Transverse colon (tissue), 4 donors: ENCODE measurements around the gene VKORC1. TPM values are rescaled to one million over a fixed set of nuclear protein-coding genes. Genes with fewer than 3 reads are reported as not detected.

Experiments used
- DNase-seq: peaks from one replicate; pipeline ENCODE4 v3.0.0-alpha.2; 2019
- H3K27ac ChIP-seq, 4 donors: fragments of 200-600 bp; sonication (generic); 2 replicates each; pipeline ENCODE4 v1.5.1; 2016 to 2018; ENCODE audit warnings: inconsistent platforms in 4 of 4
- H3K27me3 ChIP-seq: fragments of 200-600 bp; sonication (generic); 2 replicates; pipeline ENCODE4 v1.5.1; 2017; ENCODE audit warnings: inconsistent platforms
- H3K36me3 ChIP-seq, 4 donors: fragments of 200-600 bp; sonication (generic); 2 replicates each; pipeline ENCODE4 v1.5.1; 2017 to 2019; ENCODE audit warnings: inconsistent platforms in 4 of 4
- H3K4me1 ChIP-seq, 4 donors: fragments of 200-600 bp; sonication (generic); 2 replicates each; pipeline ENCODE4 v1.5.1; 2017 to 2020; ENCODE audit warnings: inconsistent platforms in 4 of 4
- H3K4me3 ChIP-seq, 4 donors: fragments of 200-600 bp; sonication (generic); 1 replicate in 1 of 4; 2 replicates in 3 of 4; pipeline versions ENCODE4 v1.5.1 to v1.6.1; 2017 to 2019; ENCODE audit warnings: inconsistent platforms in 4 of 4
- H3K9me3 ChIP-seq, 2 donors: fragments of 200-600 bp; sonication (generic); 2 replicates each; pipeline ENCODE4 v1.5.1; 2017 to 2019; ENCODE audit warnings: inconsistent platforms in 2 of 2
- CTCF ChIP-seq, 5 experiments: fragments of 200-600 bp in 3 of 5; fragments of 450-650 bp in 2 of 5; sonication (generic) in 3 of 5; IDR thresholded peaks; 1 replicate in 2 of 5; 2 replicates in 3 of 5; pipeline ENCODE4 v1.5.1; 2016 to 2017; ENCODE audit warnings: antibody characterized with exemption in 5 of 5, inconsistent platforms in 3 of 5, mild to moderate bottlenecking in 2 of 5, moderate library complexity in 1 of 5
- EP300 ChIP-seq: sonication (generic); formaldehyde crosslinking; IDR thresholded peaks from one replicate; pipeline ENCODE4 v1.6.1; 2017; ENCODE audit warnings: antibody characterized with exemption, low read depth
- POLR2A ChIP-seq: fragments of 450-650 bp; IDR thresholded peaks from one replicate; pipeline ENCODE4 v1.6.1; 2016; ENCODE audit warnings: antibody characterized with exemption, mild to moderate bottlenecking, moderate library complexity
- POLR2AphosphoS5 ChIP-seq, 3 donors: sonication (generic); formaldehyde crosslinking; IDR thresholded peaks; one replicate each; pipeline ENCODE4 v1.6.1; 2016; ENCODE audit warnings: antibody characterized with exemption in 3 of 3
- WGBS, 2 donors: methylation state at CpG; one replicate each; pipeline ENCODE4 v1.1.5; 2018; ENCODE audit warnings: low coverage in 1 of 2; 5-methylcytosine and 5-hydroxymethylcytosine counted together
- in situ Hi-C, 4 donors: fragments of 200-750 bp; cut with MboI; loops; one replicate each; pipeline versions ENCODE4 v1.15.0 to v1.15.1; 2017; ENCODE audit warnings: low sequenced_read_pairs in 3 of 4, low pct_ligation_motif_present in 1 of 4, low pct_unique_long_range_greater_than_20kb in 1 of 4
- intact Hi-C: fragments of 100-400 bp; cut with DNase I; formaldehyde crosslinking; loops from one replicate; pipeline ENCODE4 v1.15.1; 2023; ENCODE audit warnings: low total_unique reads
- total RNA-seq, 4 donors: library from RNA; depleted of rRNA; stranded (reverse); fragments of >200 nt; gene quantifications; one replicate each; pipeline ENCODE4 v1.1.0, GENCODE V29; 2016

Gene VKORC1
- total RNA-seq, 4 donors from 2014 or later: 29.5 to 89.0 (median 72.0) TPM

DNA sequence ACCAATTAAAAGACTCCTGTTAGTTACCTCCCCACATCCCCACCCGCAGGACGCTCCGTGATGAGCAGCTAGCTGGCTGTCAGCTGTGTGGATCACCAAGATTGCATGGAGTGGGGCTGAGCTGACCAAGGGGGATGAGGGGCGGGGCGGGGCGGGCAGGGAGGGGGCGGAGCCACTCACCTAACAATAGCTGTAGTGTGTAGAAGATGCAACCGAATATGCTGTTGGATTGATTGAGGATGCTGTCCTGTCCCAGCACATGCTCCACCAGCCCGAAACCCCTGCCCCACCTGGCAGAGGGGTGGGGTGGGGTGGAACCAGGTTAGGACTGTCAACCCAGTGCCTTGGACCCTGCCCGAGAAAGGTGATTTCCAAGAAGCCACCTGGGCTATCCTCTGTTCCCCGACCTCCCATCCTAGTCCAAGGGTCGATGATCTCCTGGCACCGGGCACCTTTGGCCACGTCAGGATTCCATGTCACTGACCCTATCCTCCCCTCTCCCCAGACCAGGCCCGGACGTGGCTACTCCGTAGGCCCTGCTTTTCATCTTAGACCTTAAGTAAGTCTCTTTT, 1.4 kb downstream of the VKORC1 start:
- DNase-seq: peak; percentile 33
- WGBS, 2 donors: 34 to 38% methylated on average over 5 to 17 of the region's 17 CpGs
- no peak for TF ChIP-seq POLR2AphosphoS5 (IDR thresholded peaks at IDR 0.05)
- TF ChIP-seq POLR2A: no peak
- TF ChIP-seq EP300: no peak
- no peak for TF ChIP-seq CTCF (IDR thresholded peaks at IDR 0.05)
- no peaks in the 10 kb centered on the region for H3K27me3 ChIP-seq
- peaks cover 6 to 24% (median 18%) of the 10 kb centered on the region in 4 donors for H3K4me1 ChIP-seq
- intact Hi-C loops (no loop called here), in situ Hi-C loops (loop anchor here in 1 of 4 donors (10.0 kb wide), 1 partner anchor 108 kb away; the partner anchor contains the start of gene HSD3B7)
- no peaks in the 10 kb centered on the region for H3K36me3 ChIP-seq
- H3K27ac ChIP-seq: peak overlapping the region in 1 of 4 donors; percentile 17
- H3K9me3 ChIP-seq: no peaks in the 10 kb centered on the region
- peak overlapping the region in 2 of 4 donors; percentile 67 for H3K4me3 ChIP-seq

- TF ChIP-seq POLR2AphosphoS5 (IDR thresholded peaks at IDR 0.05) (no peak), POLR2A (no peak), CTCF (IDR thresholded peaks at IDR 0.05) (no peak), EP300 (no peak)
- Histone ChIP-seq H3K9me3 (no peaks in the 10 kb centered on the region), H3K27ac (no peak overlapping the region), H3K36me3 (no peaks in the 10 kb centered on the region), H3K4me3 (no peak overlapping the region), H3K4me1 (peaks cover 6 to 24% (median 18%) of the 10 kb centered on the region in 4 donors), H3K27me3 (no peaks in the 10 kb centered on the region)
- DNase-seq: no peak
- WGBS, 2 donors: 92 to 95% methylated on average over 3 to 5 of the region's 5 CpGs
- in situ Hi-C loops: loop anchor here in 1 of 4 donors (10.0 kb wide), 1 partner anchor 108 kb away; the partner anchor contains the start of gene HSD3B7
- intact Hi-C loops: loop anchor here (1.0 kb wide), 1 partner anchor 26 kb away; no protein-coding TSS in a partner anchor
Observed at GRCh38 chr16:31092330-31092729, 2.3 kb downstream of the VKORC1 start.

GRCh38 chr16:31090540-31090939, 4.1 kb downstream of the VKORC1 start:
- no peak overlapping the region for H3K27ac ChIP-seq
- H3K4me1 ChIP-seq: peaks cover 6 to 19% (median 18%) of the 10 kb centered on the region in 4 donors
- H3K36me3 ChIP-seq: no peaks in the 10 kb centered on the region
- intact Hi-C loops (no loop called here), in situ Hi-C loops (loop anchor here in 1 of 4 donors (10.0 kb wide), 1 partner anchor 106 kb away; the partner anchor contains the start of gene HSD3B7)
- TF ChIP-seq POLR2A (no peak), EP300 (no peak), CTCF (IDR thresholded peaks at IDR 0.05) (no peak), POLR2AphosphoS5 (IDR thresholded peaks at IDR 0.05) (no peak)
- no peaks in the 10 kb centered on the region for H3K27me3 ChIP-seq
- 91% methylated on average over 2 of the region's 2 CpGs; no CpG with 5 or more reads in 1 of the 2 donors for WGBS, 2 donors
- DNase-seq: no peak
- no peak overlapping the region for H3K4me3 ChIP-seq
- H3K9me3 ChIP-seq: no peaks in the 10 kb centered on the region

- H3K9me3 ChIP-seq: no peaks in the 10 kb centered on the region
Observed at GRCh38 chr16:31089199-31089598, 5.4 kb downstream of the VKORC1 start.

More at GRCh38 chr16:31089199-31089598, 5.4 kb downstream of the VKORC1 start:
- no peak overlapping the region for H3K27ac ChIP-seq
- WGBS, 2 donors: 95% methylated on average over 4 of the region's 8 CpGs; no CpG with 5 or more reads in 1 of the 2 donors
- no peaks in the 10 kb centered on the region for H3K27me3 ChIP-seq
- no peak overlapping the region for H3K4me3 ChIP-seq
- intact Hi-C loops: no loop called here
- in situ Hi-C loops: no loop called here
- H3K4me1 ChIP-seq: peaks cover 6 to 12% (median 11%) of the 10 kb centered on the region in 4 donors
- no peaks in the 10 kb centered on the region for H3K36me3 ChIP-seq
- no peak for DNase-seq
- no peak for TF ChIP-seq POLR2A
